ENCODE results near the gene FAM171A1. TPM values are rescaled to one million over a fixed set of nuclear protein-coding genes. Genes with fewer than 3 reads are reported as not detected.

Gene FAM171A1
- total and polyA plus RNA-seq, 7 experiments from 2014 or later = 3.2 to 14.5 (median 7.2) TPM

DNA sequence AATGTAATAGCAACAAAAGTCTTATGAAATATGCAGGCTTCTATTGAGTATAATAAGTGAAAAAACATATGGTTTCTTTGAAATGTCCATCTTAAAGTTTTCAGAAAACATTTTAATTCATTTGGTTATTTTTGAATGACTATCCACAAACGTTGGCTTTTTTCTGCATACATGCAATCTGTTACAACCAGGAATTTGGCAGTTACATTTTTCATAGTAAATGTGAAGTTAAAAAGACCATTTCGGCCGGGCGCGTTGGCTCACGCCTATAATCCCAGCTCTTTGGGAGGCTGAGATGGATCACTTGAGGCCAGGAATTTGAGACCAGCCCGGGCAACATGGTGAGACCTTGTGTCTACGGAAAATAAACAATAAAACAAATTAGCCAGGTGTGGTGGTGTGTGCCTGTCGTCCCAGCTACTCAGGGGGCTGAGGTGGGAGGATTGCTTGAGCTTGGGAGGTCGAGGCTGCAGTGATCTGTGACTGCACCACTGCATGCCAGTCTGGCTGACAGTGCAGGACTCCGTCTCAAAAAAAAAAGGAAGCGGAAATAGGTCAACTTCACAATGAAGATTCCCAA, 128.7 kb downstream of the FAM171A1 start:
- no peak overlapping the region for H3K27ac ChIP-seq (ENCODE audit: low read depth, low read length)
- H3K27me3 ChIP-seq (ENCODE audit: control insufficient read depth in 2 of 2, insufficient read depth in 2 of 2, low read length in 2 of 2) = no peaks in the 10 kb centered on the region
- no peak overlapping the region for H3K4me3 ChIP-seq (ENCODE audit: low read length)
- peaks cover 0 to 3% (median 0%) of the 10 kb centered on the region in 11 donors for H3K9me3 Mint-ChIP-seq
- H3K4me1 ChIP-seq (ENCODE audit: control insufficient read depth in 2 of 2, insufficient read depth in 2 of 2, low read length in 2 of 2) = no peaks in the 10 kb centered on the region
- H3K27ac Mint-ChIP-seq = no peak overlapping the region
- DNase-seq (no peak), ATAC-seq (no peak)
- POLR2A ChIA-PET = no interaction called here
- CTCF ChIA-PET = no interaction called here
- H3K4me3 Mint-ChIP-seq = no peak overlapping the region
- intact Hi-C loops (cut with micrococcal nuclease) = no loop called here
- no peaks in the 10 kb centered on the region for H3K27me3 Mint-ChIP-seq
- peaks cover 0 to 7% (median 0%) of the 10 kb centered on the region in 3 experiments for H3K36me3 ChIP-seq (ENCODE audit: control insufficient read depth in 2 of 3, insufficient read depth in 3 of 3, low read length in 3 of 3)
- H3K36me3 Mint-ChIP-seq = peaks cover 1 to 32% (median 27%) of the 10 kb centered on the region in 5 donors
- peaks cover 2 to 29% (median 18%) of the 10 kb centered on the region in 7 donors for H3K4me1 Mint-ChIP-seq
- H3K9me3 ChIP-seq (ENCODE audit: control insufficient read depth in 2 of 3, low read length in 3 of 3) = no peaks in the 10 kb centered on the region

DNA sequence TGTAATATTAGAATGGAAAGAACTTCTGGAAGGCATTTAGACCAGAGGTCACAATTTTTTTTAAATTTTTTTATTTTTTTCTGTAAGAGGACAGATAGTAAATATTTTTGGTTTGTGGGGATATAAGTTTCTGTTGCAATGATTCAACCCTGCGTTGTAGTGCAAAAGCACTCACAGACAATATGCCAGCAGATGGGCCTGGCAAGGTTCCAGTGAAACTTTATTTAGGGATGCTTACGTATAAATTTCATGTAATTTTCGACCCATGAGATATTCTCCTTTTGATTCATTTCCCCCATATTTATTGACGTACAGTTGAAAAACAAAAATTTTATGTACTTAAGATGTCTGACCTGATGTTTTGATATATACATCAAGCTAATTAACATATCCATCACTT, 129.8 kb downstream of the FAM171A1 start:
- intact Hi-C loops (cut with micrococcal nuclease) = no loop called here
- H3K9me3 ChIP-seq (ENCODE audit: control insufficient read depth in 2 of 3, low read length in 3 of 3) = no peaks in the 10 kb centered on the region
- H3K36me3 ChIP-seq (ENCODE audit: control insufficient read depth in 2 of 3, insufficient read depth in 3 of 3, low read length in 3 of 3) = no peaks in the 10 kb centered on the region
- CTCF ChIA-PET = no interaction called here
- no peaks in the 10 kb centered on the region for H3K27me3 Mint-ChIP-seq
- H3K27me3 ChIP-seq (ENCODE audit: control insufficient read depth in 2 of 2, insufficient read depth in 2 of 2, low read length in 2 of 2) = no peaks in the 10 kb centered on the region
- no peaks in the 10 kb centered on the region for H3K4me1 ChIP-seq (ENCODE audit: control insufficient read depth in 2 of 2, insufficient read depth in 2 of 2, low read length in 2 of 2)
- peaks cover 0 to 27% (median 23%) of the 10 kb centered on the region in 5 donors for H3K36me3 Mint-ChIP-seq
- no peak overlapping the region for H3K27ac ChIP-seq (ENCODE audit: low read depth, low read length)
- no peak overlapping the region for H3K4me3 Mint-ChIP-seq
- POLR2A ChIA-PET = no interaction called here
- no peak for ATAC-seq
- no peak overlapping the region for H3K4me3 ChIP-seq (ENCODE audit: low read length)
- H3K27ac Mint-ChIP-seq = no peak overlapping the region
- H3K4me1 Mint-ChIP-seq = peaks cover 2 to 34% (median 18%) of the 10 kb centered on the region in 7 donors
- no peak for DNase-seq
- peaks cover 0 to 3% (median 0%) of the 10 kb centered on the region in 11 donors for H3K9me3 Mint-ChIP-seq

DNA sequence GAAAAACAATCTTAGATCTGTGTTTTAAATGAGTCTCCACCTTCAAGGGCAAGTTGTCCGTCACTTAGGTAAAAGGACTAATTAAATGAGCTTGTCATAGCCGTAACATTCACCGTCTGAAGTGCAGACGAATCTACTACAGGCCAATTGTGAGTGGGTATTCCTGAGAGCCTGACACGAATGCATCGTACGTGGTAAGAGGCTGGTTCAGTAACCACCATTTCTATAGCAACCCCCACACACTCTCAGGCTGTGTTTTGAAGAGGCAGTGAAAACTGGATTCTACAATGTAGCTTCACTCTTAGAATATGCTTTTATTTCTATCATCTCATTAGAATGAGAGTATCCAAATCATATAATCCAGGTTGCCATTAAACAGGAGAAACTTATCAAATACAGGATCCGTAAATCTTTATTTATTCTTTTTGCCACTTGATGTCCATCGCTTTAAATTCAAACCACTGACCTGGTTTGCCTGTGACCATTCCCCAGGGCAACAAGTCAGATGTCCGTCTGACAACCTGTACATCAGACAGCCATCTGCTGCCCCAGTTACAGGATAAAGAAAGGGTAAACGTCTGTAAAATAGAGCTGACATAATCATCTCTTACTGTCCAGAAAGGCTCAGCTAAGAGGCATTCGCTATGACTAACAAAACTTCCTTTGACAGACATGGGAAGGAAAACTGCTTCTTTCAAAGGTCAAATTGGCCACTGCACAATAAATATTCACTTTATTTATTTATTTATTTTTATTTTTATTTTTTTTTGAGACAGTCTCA, 132.3 kb downstream of the FAM171A1 start:
- H3K27ac Mint-ChIP-seq = peak overlapping the region in 6 of 9 donors; percentile 3 to 88 (median 48)
- Histone ChIP-seq H3K4me1 (ENCODE audit: control insufficient read depth in 2 of 2, insufficient read depth in 2 of 2, low read length in 2 of 2) (no peaks in the 10 kb centered on the region), H3K9me3 (ENCODE audit: control insufficient read depth in 2 of 3, low read length in 3 of 3) (no peaks in the 10 kb centered on the region), H3K27me3 (ENCODE audit: control insufficient read depth in 2 of 2, insufficient read depth in 2 of 2, low read length in 2 of 2) (no peaks in the 10 kb centered on the region), H3K27ac (ENCODE audit: low read depth, low read length) (no peak overlapping the region), H3K36me3 (ENCODE audit: control insufficient read depth in 2 of 3, insufficient read depth in 3 of 3, low read length in 3 of 3) (no peaks in the 10 kb centered on the region), H3K4me3 (ENCODE audit: low read length) (no peak overlapping the region)
- peaks cover 0 to 26% (median 14%) of the 10 kb centered on the region in 5 donors for H3K36me3 Mint-ChIP-seq
- H3K27me3 Mint-ChIP-seq = no peaks in the 10 kb centered on the region
- ChIA-PET CTCF (no interaction called here), POLR2A (interaction anchor here (0.8 to 1.1 kb wide), 4 partner anchors 9 to 72 kb away, joined by 3 read pairs; partner anchors contain the start of gene NMT2)
- H3K4me3 Mint-ChIP-seq = peak overlapping the region in 1 of 10 donors; percentile 6
- H3K9me3 Mint-ChIP-seq = peaks cover 0 to 3% (median 0%) of the 10 kb centered on the region in 11 donors
- peaks cover 0 to 30% (median 11%) of the 10 kb centered on the region in 7 donors for H3K4me1 Mint-ChIP-seq
- intact Hi-C loops (cut with micrococcal nuclease) = no loop called here
- ATAC-seq (peak; percentile 37), DNase-seq (peak in 1 of 9 donors; percentile 31)

DNA sequence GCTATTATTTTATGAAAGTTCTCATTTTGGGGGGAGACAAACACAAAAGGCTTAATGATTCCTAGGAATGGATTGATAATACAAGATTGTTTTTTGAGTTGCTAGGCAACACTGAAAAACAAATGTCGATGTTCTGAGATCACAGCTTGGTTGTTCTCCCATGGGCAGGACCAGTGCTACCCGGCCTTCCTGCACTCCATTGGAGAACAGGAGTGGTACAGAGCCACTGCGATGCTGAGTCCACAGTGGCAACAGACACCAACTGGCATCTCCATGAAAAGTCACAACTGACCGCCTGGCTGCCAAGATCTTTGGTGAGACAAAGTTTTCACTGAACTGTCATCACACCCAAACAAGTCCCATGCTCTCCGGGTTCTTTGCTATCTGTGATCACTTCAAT, 133.7 kb downstream of the FAM171A1 start:
- POLR2A ChIA-PET = no interaction called here
- DNase-seq = no peak

DNA sequence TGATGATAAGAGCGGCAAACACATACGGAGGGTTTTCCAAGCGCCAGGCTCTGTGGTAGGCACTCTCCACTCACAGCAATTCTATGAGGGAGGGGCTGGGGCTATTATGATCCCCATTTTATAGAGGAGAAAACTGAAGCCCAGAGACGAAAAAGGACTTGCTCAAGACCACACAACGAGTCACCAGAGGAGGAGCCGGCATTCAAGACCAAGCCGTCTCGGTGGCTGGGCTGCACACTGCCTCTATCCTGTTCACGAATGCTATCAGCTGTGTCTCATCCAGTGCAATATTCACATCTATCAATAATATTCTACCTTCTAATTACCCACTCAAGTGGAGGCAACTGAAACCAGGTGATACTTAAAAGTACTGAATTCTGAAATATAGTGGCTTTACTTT, 134.7 kb downstream of the FAM171A1 start:
- H3K4me3 ChIP-seq (ENCODE audit: low read length) = no peak overlapping the region
- no peaks in the 10 kb centered on the region for H3K9me3 ChIP-seq (ENCODE audit: control insufficient read depth in 2 of 3, low read length in 3 of 3)
- no peaks in the 10 kb centered on the region for H3K27me3 ChIP-seq (ENCODE audit: control insufficient read depth in 2 of 2, insufficient read depth in 2 of 2, low read length in 2 of 2)
- Mint-ChIP-seq H3K27me3 (no peaks in the 10 kb centered on the region), H3K36me3 (peaks cover 0 to 17% (median 5%) of the 10 kb centered on the region in 5 donors), H3K27ac (peak overlapping the region in 1 of 9 donors; percentile 57), H3K4me1 (peaks cover 0 to 34% (median 16%) of the 10 kb centered on the region in 7 donors), H3K4me3 (no peak overlapping the region), H3K9me3 (no peaks in the 10 kb centered on the region)
- no peak for ATAC-seq
- H3K36me3 ChIP-seq (ENCODE audit: control insufficient read depth in 2 of 3, insufficient read depth in 3 of 3, low read length in 3 of 3) = no peaks in the 10 kb centered on the region
- DNase-seq = no peak
- no peak overlapping the region for H3K27ac ChIP-seq (ENCODE audit: low read depth, low read length)
- ChIA-PET POLR2A (no interaction called here), CTCF (no interaction called here)
- intact Hi-C loops (cut with micrococcal nuclease) = no loop called here
- no peaks in the 10 kb centered on the region for H3K4me1 ChIP-seq (ENCODE audit: control insufficient read depth in 2 of 2, insufficient read depth in 2 of 2, low read length in 2 of 2)

More for the DNA sequence above, 133.7 kb downstream of the FAM171A1 start:
- H3K4me1 Mint-ChIP-seq = peaks cover 0 to 30% (median 13%) of the 10 kb centered on the region in 7 donors
- H3K27ac Mint-ChIP-seq = peak overlapping the region in 4 of 9 donors; percentile 12 to 49 (median 27)
- Histone ChIP-seq H3K27me3 (ENCODE audit: control insufficient read depth in 2 of 2, insufficient read depth in 2 of 2, low read length in 2 of 2) (no peaks in the 10 kb centered on the region), H3K4me3 (ENCODE audit: low read length) (no peak overlapping the region), H3K4me1 (ENCODE audit: control insufficient read depth in 2 of 2, insufficient read depth in 2 of 2, low read length in 2 of 2) (no peaks in the 10 kb centered on the region), H3K36me3 (ENCODE audit: control insufficient read depth in 2 of 3, insufficient read depth in 3 of 3, low read length in 3 of 3) (no peaks in the 10 kb centered on the region), H3K9me3 (ENCODE audit: control insufficient read depth in 2 of 3, low read length in 3 of 3) (no peaks in the 10 kb centered on the region), H3K27ac (ENCODE audit: low read depth, low read length) (no peak overlapping the region)
- intact Hi-C loops (cut with micrococcal nuclease) = no loop called here
- H3K4me3 Mint-ChIP-seq = no peak overlapping the region
- CTCF ChIA-PET = no interaction called here
- ATAC-seq = no peak
- peaks cover 0 to 17% (median 5%) of the 10 kb centered on the region in 5 donors for H3K36me3 Mint-ChIP-seq
- H3K9me3 Mint-ChIP-seq = no peaks in the 10 kb centered on the region
- no peaks in the 10 kb centered on the region for H3K27me3 Mint-ChIP-seq

- intact Hi-C loops (cut with micrococcal nuclease) = no loop called here
- Mint-ChIP-seq H3K9me3 (peaks cover 0 to 7% (median 0%) of the 10 kb centered on the region in 11 donors), H3K4me1 (peaks cover 0 to 21% (median 14%) of the 10 kb centered on the region in 7 donors), H3K36me3 (peaks cover 0 to 17% (median 3%) of the 10 kb centered on the region in 5 donors), H3K4me3 (no peak overlapping the region), H3K27me3 (peaks cover 0 to under 1% (median 0%) of the 10 kb centered on the region in 5 donors), H3K27ac (no peak overlapping the region)
- ChIA-PET POLR2A (interaction anchor here (0.6 kb wide), 1 partner anchor 153 kb away, joined by 3 read pairs; no protein-coding TSS in a partner anchor), CTCF (interaction anchor here (0.5 kb wide), 1 partner anchor 127 kb away, joined by 4 read pairs; no protein-coding TSS in a partner anchor)
- Histone ChIP-seq H3K27ac (ENCODE audit: low read depth, low read length) (no peak overlapping the region), H3K4me3 (ENCODE audit: low read length) (no peak overlapping the region), H3K27me3 (ENCODE audit: control insufficient read depth in 2 of 2, insufficient read depth in 2 of 2, low read length in 2 of 2) (no peaks in the 10 kb centered on the region), H3K36me3 (ENCODE audit: control insufficient read depth in 2 of 3, insufficient read depth in 3 of 3, low read length in 3 of 3) (no peaks in the 10 kb centered on the region), H3K4me1 (ENCODE audit: control insufficient read depth in 2 of 2, insufficient read depth in 2 of 2, low read length in 2 of 2) (no peaks in the 10 kb centered on the region), H3K9me3 (ENCODE audit: control insufficient read depth in 2 of 3, low read length in 3 of 3) (no peaks in the 10 kb centered on the region)
- DNase-seq (no peak), ATAC-seq (no peak)
These were observed 138.8 kb downstream of the FAM171A1 start for GRCh38 chr10:15232279-15232678.
